GM19193 (cell line): ENCODE results near the gene CHST3.

Experiments
- POLR2A ChIP-seq: IDR thresholded peaks from 4 replicates; pipeline ENCODE4 v1.6.1; 2011; ENCODE audit not compliant: insufficient read depth, insufficient read length; ENCODE audit errors: extremely low read depth

CHST3 gene

GRCh38 chr10:71966046-71967004, 2.1 kb downstream of the CHST3 start:
- TF ChIP-seq POLR2A, result no peak

- no peak for TF ChIP-seq POLR2A
Observed at GRCh38 chr10:71968553-71969474, 4.6 kb downstream of the CHST3 start.

- TF ChIP-seq POLR2A, result no peak
Observed at GRCh38 chr10:71969929-71970328, 5.7 kb downstream of the CHST3 start.

GRCh38 chr10:71970331-71970730, 6.1 kb downstream of the CHST3 start:
- no peak for TF ChIP-seq POLR2A

- no peak for TF ChIP-seq POLR2A
Observed at GRCh38 chr10:71970869-71971268, 6.7 kb downstream of the CHST3 start.

- no peak for TF ChIP-seq POLR2A
Observed at GRCh38 chr10:71971311-71971731, 7.1 kb downstream of the CHST3 start.

GRCh38 chr10:71971769-71972555, 7.8 kb downstream of the CHST3 start:
- TF ChIP-seq POLR2A, result no peak

- TF ChIP-seq POLR2A, result no peak
Observed at GRCh38 chr10:71972746-71973695, 8.8 kb downstream of the CHST3 start.

GRCh38 chr10:71973777-71974488, 9.7 kb downstream of the CHST3 start:
- no peak for TF ChIP-seq POLR2A

GRCh38 chr10:71974489-71975021, 10.4 kb downstream of the CHST3 start:
- no peak for TF ChIP-seq POLR2A

- no peak for TF ChIP-seq POLR2A
Observed at GRCh38 chr10:71975087-71975870, 11.1 kb downstream of the CHST3 start.
